HG02678 (cell line): ENCODE results near the gene TBCCD1.
"Not testable (repeated sequence)": the region's sequence is repeated elsewhere in the genome, so short reads cannot be mapped to it uniquely, and the experiment has no call there.

Experiments used
- ATAC-seq: cut with Tn5 transposase; IDR thresholded peaks from one replicate; pipeline ENCODE4 v1.9.1; 2021; ENCODE audit warnings: mild to moderate bottlenecking, moderate library complexity; ENCODE audit not compliant: unreplicated experiment

Gene TBCCD1

DNA sequence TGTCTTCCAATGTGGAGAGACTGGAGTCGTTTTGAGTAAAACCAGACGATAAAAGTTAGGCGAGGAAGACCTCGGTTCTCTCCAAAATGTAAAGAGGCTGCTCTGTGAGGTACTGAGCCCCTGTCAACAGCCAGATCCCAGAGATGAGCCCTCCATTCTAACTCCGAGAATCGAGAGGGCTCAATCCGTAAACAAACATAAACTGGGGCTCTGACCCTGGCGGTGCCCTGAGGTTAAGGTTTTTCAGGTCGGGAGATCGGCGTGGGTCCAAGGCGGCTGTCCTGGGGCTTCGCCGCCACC is 417 bp downstream of the TBCCD1 start:
- no peak for ATAC-seq

- no peak for ATAC-seq
Measured at GRCh38 chr3:186564586-186564985, 2.6 kb downstream of the TBCCD1 start.

DNA sequence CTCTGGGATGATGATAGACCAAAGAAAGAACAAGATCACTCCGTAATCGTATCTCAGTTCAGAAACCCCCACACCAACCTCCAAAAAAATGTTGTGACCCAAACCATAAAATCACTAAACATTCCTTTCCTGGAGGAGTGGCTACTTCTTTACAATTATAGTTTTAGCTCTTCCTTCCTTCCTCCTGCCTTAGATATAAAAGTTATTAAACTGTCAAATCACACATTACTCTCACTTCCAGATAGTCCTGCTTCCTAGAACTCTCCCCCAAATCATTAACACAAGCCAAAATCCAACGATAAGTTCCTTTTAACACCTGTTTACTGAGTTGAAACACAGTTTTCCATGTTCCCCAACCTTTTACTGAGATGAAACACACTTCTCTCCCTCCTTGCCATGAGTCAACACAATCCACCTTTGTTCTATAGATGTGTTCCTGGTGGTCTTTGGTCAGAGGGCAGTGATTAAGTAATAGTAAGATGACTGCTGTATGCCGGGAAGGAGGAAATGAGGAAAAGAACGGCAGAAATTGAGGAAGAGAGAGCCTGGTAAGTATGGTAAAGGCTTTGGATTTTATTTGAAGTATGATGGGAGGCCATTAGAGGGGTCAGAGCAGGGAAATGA is 14.6 kb downstream of the TBCCD1 start:
- no peak for ATAC-seq

DNA sequence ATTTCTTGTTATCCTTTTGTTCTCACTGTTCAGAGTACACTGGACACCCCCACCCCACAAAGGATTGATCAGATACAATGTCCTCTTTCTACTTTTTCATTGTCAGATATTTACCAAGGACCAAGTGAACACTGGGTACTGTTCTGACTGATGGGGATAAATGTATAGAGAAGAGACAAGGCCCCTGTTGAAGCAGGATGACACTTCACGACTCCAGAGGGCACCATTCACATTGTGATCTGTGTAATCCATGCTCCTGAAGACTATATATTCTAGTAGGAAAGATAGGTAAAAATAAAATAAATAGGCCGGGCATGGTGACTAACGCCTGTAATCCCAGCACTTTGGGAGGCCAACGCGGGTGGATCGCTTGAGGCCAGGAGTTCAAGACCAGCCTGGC is 15.8 kb downstream of the TBCCD1 start:
- ATAC-seq: no peak

GRCh38 chr3:186549497-186549896 is 17.6 kb downstream of the TBCCD1 start:
- ATAC-seq: no peak

- ATAC-seq: no peak
Measured at GRCh38 chr3:186544281-186544680, 22.9 kb downstream of the TBCCD1 start, which contains the start of gene CRYGS. TSS of gene CRYGS (minus strand) at chr3:186544380. CDS start at chr3:186544326, 54 bp downstream.

GRCh38 chr3:186540835-186541226 is 26.3 kb downstream of the TBCCD1 start:
- no peak for ATAC-seq

GRCh38 chr3:186540221-186540834 is 26.8 kb downstream of the TBCCD1 start:
- ATAC-seq: peak; percentile 53

DNA sequence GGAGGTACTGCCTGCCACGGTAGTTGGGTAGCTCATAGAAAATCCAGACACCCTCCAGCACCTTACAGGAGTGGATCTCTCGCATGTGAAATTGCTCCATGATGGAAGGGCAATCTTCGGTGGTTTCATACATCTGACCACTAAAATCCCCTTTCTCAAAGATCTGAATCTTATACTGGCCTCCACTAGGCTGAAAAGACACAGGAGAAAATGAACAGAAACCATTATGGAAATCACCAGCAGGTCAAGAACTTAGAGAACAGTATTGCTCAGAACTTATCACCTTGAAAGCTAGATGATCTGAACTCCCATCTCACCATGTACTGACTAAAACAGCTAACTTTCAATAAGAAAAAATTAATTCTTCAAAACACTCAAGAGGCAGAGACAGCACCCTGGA is 28.4 kb downstream of the TBCCD1 start:
- peak; percentile 38 for ATAC-seq

GRCh38 chr3:186536883-186537844 is 30.0 kb downstream of the TBCCD1 start:
- ATAC-seq: no peak

GRCh38 chr3:186534113-186534669 is 32.9 kb downstream of the TBCCD1 start:
- peak; percentile 79 for ATAC-seq

DNA sequence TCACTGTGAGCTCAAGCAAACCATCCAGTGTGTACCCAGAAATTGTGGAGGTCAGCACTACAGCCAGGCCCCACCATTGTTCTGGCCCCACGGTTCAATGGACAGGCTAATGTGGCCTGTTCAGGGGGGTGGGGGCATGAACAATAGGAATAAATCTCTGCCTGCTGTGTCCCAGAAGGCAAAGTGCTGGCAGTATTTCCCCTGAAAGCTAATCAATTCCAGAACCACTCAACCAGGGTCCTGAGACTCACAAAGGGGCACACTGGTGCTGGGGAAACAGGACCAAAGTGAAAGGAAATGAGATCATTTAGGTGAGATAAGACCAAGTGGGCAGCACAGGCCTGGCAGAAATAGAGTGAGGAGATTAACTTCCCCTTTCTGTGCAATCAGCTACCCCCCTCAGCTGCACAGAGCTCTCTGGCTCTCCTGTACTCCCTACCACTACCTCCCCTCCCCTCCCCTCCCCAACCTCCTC is 34.5 kb downstream of the TBCCD1 start:
- ATAC-seq: peak; percentile 67

GRCh38 chr3:186531694-186532093 is 35.4 kb downstream of the TBCCD1 start:
- ATAC-seq: not testable (repeated sequence)

GRCh38 chr3:186530415-186530814 is 36.7 kb downstream of the TBCCD1 start:
- no peak for ATAC-seq

- no peak for ATAC-seq
Measured at GRCh38 chr3:186529201-186529999, 37.7 kb downstream of the TBCCD1 start.

DNA sequence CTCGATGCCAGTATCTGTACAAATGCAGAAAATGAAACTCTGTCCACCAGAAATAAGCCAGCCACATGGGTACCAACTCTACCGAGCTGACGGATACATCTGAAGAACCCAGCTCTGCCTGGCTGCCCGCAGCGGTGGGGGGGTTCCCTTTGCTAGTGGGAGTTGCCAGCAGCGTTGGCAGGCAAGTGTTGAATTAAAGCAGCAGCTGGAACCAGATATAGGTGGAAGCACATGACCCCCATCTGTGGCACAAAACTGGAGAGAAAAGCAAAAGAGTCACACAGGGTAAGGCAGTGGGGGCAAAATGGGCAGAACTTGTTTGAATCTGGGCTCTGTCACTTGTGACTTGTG is 40.9 kb downstream of the TBCCD1 start:
- ATAC-seq: peak; percentile 43

DNA sequence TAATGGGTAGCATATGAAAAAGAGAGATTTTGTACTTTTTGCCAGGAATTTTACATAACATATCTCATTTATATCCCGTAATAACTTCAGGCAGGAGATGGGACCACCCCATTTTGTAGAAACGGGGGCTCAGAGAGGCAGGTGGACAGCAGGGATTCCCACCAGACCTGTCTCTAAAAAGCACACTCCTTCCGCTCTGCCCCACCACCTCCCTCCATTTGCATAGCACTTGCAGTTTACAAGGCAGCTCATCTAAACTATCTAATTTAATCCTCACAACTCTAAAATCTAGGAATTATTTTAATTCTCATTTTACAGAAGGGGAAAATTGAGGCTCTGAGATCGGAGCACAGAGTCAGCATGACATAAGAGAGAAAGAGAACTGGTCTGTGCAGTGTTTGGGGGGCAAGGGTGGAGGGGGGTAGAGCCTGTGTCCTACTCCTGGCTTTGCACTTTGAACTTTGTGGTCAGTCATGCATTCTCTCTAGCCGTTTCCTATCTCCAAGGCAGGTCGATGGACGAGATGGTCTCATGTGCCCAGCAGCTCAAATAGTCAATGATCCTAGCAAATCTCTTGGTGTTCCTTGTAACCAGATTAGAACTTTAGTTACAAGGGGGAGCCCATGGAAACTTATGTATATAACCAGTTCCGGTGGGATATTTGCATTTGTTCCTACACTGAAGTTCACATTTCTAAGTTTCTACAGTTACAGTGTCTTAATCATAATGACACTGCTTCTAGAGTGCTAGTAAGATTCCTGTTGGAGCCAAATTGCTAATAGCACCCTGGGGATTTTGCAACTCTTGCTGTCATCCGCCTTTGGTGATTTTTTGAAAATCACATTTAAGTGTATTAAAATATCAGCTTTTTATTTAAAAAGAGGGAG is 41.5 kb downstream of the TBCCD1 start:
- ATAC-seq: peak; percentile 38

DNA sequence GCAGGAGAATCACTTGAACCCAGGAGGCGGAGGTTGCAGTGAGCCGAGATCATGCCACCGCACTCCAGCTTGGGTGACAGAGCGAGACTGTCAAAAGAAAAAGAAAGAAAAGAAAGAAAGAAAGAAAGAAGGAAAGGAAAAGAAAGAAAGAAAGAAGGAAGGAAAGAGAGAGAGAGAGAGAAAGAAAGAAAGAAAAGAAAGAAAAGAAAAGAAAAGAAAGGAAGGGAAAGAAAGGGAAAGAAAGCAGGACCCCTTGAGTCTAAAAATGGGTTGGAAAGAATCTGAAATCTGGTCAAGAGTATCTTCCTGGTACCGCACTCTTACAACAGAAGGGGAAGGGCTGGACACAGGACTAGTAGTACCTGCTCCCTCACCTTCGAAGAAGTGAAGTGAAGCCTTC is 42.5 kb downstream of the TBCCD1 start:
- ATAC-seq: no peak

GRCh38 chr3:186523434-186523833 is 43.7 kb downstream of the TBCCD1 start:
- no peak for ATAC-seq

GRCh38 chr3:186523022-186523421 is 44.1 kb downstream of the TBCCD1 start:
- ATAC-seq: no peak
